ENCODE data around the gene GMPPA.

DNA sequence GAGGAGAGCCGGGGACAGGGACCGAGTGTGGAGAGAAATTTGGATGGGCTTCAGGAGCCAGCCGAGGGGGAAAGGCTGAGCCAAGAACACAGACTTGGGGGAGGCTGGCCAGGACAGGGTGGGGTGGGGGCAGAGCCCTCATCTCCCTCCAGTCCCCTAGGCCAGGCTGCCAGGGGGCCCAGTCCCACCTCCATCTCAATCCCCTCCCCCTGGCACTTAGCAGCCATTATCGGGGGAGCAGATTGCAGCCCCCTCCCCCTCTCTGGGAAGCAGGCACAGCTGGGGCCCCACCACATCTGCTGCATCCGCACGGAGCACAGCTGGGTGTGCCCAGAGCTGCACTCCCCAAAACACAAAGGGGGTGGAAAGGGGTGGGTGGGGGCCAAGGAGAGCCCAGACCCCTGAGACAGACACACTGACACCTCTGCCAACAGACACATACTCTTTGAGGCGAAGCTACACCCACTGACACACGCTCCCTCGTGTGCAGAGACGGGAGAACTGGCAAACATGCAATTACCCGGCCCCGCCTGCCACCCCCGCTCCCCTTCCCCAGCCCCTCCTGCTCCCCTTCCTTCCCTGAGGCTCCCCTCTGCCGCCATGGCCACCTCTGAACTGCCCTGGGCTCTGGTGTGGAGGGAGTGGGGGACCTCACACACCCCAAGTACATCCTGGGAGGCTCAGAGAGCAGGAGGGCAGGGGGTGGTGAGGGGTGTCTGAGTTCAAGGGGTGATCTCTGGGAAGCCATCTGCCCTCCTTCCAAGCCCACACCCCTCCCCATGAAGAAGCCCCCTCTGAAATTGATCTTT lies 10.5 kb downstream of the GMPPA start:
- TF ChIP-seq GATA2 (IDR thresholded peaks at IDR 0.05; ENCODE audit: low read depth, low read length): peak; percentile 50
- no peak for TF ChIP-seq GATA3 (IDR thresholded peaks at IDR 0.05; ENCODE audit: low read depth, low read length)

Data from SH-SY5Y (cell line).